Epithelial cell of umbilical artery (primary cell): Measurements from ENCODE around the gene TGFBR1. TPM values are rescaled to one million over a fixed set of nuclear protein-coding genes. Genes with fewer than 3 reads are reported as not detected.

Experiments
- total RNA-seq: library from RNA; depleted of rRNA; stranded (reverse); fragments of >200 nt; gene quantifications from 2 replicates; pipeline ENCODE4 v1.2.3, GENCODE V29; 2014

Gene TGFBR1
- 21.4 and 24.5 TPM in 2 replicates for total RNA-seq

DNA sequence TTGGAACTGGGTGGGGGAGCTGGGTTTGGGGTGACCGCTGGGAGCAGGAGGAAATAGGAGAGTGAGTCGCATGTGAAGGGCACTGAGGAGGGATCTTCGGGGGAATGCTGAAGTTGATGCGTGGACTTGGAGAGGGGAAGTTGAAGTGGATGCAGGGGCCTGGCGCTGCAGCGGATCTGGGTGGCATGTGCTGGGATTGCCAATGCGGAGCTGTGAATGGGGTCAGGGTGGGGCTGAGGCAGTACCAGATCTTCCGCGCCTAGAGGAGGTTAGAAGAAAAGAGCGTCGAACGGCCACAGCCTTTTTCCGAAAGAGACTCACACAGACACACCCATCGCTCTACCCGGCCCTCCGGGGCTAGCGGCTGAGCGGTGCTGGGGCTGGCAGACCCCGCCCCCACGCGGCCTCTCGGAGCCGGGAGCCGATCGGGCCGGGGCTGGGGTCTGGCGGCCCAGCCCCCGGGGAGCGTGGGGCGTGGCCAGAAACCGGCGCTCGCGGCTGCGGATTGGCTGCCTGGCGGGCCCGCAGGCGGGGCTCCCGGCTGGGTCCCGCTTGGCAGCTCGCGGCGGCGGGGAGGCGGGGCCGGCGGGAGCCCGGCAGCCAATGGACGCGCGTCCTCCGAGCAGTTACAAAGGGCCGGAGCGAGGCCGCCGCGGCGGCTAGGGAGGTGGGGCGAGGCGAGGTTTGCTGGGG lies at the start of gene TGFBR1:
TGFBR1 (plus strand) TSS at position 655 of the 693 bp plus-strand sequence. CDS start 93 bp downstream, outside the sequence.

Other genes starting within 250 kb of the TGFBR1 start
- gene COL15A1, start 161.2 kb upstream of the TGFBR1 start, total RNA-seq: under 0.01 and 0.30 TPM in 2 replicates
- gene ALG2, start 116.8 kb downstream of the TGFBR1 start, total RNA-seq: 39.8 and 47.7 TPM in 2 replicates
- 94.4 and 139 TPM in 2 replicates for gene SEC61B, start 117.2 kb downstream of the TGFBR1 start, total RNA-seq